Muscle of back (tissue), 11 donors: ENCODE results near the gene STK39. TPM values are rescaled to one million over a fixed set of nuclear protein-coding genes. Genes with fewer than 3 reads are reported as not detected.
"Not testable (repeated sequence)": the region's sequence is repeated elsewhere in the genome, so short reads cannot be mapped to it uniquely, and the experiment has no call there.

Experiments
- DNase-seq, 3 donors: peaks; one replicate each; pipeline versions ENCODE4 v3.0.0 to v3.0.0-alpha.2; 2013
- polyA plus RNA-seq, 10 donors: library from polyadenylated mRNA; unstranded; fragments of 120-200 nt; gene quantifications; one replicate each; pipeline ENCODE4 v1.2.1, GENCODE V29; 2013; ENCODE audit not compliant: insufficient read length in 10 of 10

The STK39 gene
- polyA plus RNA-seq, 10 donors: 18.3 to 26.0 (median 21.2) TPM

DNA sequence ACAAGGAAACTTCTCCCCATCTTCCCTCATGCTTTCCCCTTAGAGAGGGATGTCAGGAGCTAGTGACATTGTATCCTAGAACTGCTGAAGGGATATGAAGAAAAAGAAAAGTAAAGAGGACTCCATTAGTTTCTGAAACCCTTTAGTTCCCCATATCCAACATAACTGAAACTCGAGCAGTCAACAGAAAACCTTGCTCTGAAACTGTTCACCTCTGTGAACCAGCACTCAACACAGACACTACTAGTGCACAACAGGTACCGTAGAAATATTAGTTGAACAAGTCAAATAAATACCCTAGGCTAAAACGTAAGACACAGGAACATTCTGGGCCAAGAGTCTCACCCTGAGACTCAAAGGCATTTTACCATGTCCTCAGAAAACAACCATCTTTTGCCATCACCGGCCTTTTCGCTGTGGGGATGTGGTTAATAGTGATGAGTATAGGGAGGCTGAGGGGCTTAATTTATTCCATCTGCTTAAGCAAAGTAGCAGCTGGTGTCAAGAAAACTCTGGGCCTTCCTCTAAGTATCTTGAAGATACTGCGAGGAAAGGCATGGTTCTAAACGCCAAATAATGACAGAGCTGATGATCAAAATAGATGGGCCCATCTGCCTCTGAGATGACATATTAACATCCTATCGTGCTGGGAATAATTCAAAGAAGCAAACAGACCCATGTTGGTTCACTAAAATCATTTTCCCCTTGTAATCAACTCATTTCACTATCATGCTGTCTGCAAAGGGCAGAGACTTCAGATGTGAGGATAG, 156.8 kb downstream of the STK39 start:
- DNase-seq: no peak

DNA sequence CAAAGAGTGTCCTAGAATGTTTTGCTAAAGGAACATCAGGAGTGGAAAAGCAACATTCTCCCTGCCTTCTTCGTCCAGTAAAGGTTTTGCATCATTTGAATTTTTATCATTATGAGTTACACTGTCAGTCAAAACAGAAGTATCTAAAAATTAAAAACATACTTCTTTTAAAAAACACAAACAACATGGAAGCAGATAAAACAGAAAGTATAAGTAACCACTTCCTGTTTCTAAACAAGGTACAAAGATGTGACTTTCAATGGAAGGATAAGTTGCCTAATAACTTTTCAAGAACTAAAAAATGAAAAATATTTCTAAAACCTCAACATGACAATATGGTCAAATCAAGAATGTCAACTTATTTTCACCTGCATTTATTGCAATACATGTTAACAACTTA, 158.2 kb downstream of the STK39 start:
- no peak for DNase-seq

- DNase-seq: no peak
Measured at GRCh38 chr2:168087401-168087800, 160.0 kb downstream of the STK39 start.

- no peak for DNase-seq
Measured at GRCh38 chr2:168086851-168087250, 160.5 kb downstream of the STK39 start.

GRCh38 chr2:168085801-168086361, 161.5 kb downstream of the STK39 start:
- no peak for DNase-seq

GRCh38 chr2:168084288-168084687, 163.1 kb downstream of the STK39 start:
- DNase-seq: no peak

GRCh38 chr2:168081452-168081851, 165.9 kb downstream of the STK39 start:
- DNase-seq: not testable (repeated sequence)

DNA sequence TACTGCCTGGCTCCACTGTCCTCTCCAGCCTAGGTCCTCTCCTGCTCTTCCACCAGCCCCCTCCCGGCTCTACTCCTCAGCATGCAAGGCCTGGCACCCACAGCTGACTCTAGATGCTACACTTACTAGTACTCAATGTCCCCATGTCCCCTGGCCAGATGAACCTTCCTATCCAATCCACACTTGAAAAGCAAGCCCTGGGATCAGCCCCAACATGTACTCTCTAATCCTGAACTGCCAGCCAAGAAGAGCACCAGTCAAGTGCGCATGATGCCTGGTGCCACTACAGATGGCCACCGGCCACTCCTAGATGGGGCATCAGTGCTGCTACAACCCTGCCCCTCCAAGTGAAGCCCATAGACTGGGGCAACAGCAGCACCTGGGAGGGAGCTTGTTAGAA, 168.2 kb downstream of the STK39 start:
- no peak for DNase-seq

GRCh38 chr2:168076731-168077130, 170.7 kb downstream of the STK39 start:
- peak; percentile 17 to 75 (median 32) for DNase-seq

DNA sequence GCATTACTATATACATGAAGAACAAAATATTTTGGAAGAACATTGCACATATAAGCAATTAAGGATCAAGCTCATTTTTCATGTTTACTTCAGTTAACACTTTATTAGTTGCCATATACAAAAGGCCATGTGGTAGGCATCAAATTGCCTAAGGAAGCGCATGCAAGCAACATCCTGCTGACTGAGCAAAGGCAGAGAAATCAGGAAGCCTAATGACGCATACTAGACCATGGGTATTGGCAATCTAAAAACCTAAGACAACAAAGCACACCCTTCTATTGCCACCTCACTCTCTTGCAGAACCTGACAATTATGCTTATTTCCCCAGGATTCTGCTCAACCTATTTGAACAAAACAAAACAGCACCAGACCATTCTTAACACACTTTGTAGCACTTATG, 171.9 kb downstream of the STK39 start:
- no peak for DNase-seq

- no peak for DNase-seq
Measured at GRCh38 chr2:168072626-168073303, 174.6 kb downstream of the STK39 start.

GRCh38 chr2:168064011-168064998, 183.1 kb downstream of the STK39 start:
- DNase-seq: no peak

- no peak for DNase-seq
Measured at GRCh38 chr2:168062936-168063335, 184.5 kb downstream of the STK39 start.

GRCh38 chr2:168062054-168062453, 185.3 kb downstream of the STK39 start:
- no peak for DNase-seq

DNA sequence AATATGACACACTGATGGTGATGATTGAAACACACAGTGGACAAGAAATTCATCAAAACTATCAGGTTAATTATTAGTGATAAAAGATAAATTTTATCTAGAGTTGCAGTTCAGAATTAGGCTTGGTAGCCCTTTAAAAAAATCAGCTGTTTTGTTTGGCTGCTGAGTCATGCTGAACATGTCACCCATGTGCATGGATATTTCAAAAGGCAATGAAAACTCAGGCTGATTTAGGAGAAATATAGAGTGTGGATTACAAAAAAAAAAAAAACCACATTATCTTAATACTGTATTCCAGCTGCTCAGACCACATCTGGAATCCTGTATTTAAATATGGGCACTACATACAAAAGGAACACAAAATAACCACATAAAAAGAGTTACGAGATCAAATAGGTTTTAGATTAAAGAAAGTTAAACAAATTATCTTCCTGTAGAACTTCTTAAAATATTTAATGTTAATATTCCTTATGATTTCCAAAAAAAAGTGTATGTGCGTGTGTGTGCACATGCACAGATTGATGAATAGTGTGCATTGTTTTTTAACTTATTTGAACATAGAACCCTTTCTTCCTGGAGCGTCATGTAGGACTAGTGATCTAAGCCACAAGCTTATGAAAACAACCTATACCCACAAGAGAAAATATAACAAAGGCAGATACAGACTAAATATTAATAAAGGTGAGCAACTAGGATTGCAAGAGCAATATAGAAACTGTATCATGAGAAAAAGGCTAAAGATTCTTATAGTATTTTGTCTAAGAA, 186.2 kb downstream of the STK39 start:
- DNase-seq: no peak

DNA sequence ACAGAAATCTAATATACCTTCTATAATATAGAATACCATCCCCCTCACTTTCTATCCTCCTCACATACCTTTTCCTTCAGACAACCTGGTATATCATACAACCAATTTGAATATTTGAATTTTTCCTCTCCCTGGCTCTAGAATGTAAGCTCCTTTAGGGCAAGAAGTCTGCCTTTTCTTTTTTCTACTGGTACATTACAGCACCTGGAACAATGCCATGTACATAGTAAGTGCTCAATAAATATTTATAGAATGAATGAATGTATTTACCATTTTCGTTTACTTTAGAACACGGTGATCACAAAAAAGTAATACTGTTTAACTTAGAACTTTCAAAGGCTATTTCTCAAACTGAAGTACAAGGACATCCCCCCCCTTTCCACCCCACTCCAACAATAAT, 187.6 kb downstream of the STK39 start:
- DNase-seq: no peak

DNA sequence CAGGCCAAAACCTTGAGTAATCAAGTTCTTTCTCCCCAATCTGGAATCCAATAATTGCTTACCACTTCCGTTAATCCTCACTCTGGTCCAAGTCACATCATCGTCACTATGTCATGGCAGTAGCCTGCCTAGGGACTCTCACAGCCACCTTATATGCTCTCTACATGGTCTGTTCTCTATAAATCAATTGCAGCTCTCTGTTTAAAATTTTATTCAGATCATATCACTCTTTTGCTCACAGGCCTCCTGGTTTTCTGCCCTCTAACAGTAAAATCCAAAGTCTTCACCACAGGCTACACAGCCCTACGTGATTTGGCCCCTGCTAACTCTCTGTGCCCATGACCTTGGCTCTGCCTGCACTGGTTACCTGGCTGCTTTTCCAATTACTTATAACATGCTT, 188.7 kb downstream of the STK39 start:
- no peak for DNase-seq

- no peak for DNase-seq
Measured at GRCh38 chr2:168056242-168056787, 191.1 kb downstream of the STK39 start.

- DNase-seq: no peak
Measured at GRCh38 chr2:168054657-168055056, 192.7 kb downstream of the STK39 start.

DNA sequence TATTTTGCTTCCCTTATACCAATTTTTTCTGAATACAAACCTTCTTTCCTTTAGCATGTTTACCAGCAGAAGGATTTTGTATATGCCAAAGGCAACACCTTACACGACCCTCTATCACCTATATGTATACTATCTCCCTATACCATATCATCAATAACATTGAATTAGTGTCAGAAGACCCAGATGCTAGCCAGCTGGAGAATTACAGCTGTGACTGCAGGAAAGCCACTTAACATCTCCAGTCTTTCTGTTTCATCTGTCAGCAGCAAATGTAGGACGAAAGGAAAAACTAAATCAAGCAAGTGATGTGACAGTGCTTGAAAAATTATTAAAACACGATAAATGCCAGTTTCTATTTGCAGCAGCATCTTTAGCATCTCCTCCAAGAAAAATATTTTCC, 193.7 kb downstream of the STK39 start:
- no peak for DNase-seq

GRCh38 chr2:168052773-168053172, 194.6 kb downstream of the STK39 start:
- DNase-seq: no peak
